Measurements from ENCODE around the gene TGM6.

- TF ChIP-seq CTCF (IDR thresholded peaks at IDR 0.05) (no peak), POLR2A (IDR thresholded peaks at IDR 0.05) (no peak)
These were observed 20.8 kb downstream of the TGM6 start for GRCh38 chr20:2401527-2401926.

All from uterus (tissue), 2 donors.